CD14-positive monocyte (primary cell): ENCODE measurements around the gene DCAF12. TPM values are rescaled to one million over a fixed set of nuclear protein-coding genes. Genes with fewer than 3 reads are reported as not detected.

Experiments
- DNase-seq, 3 donors: peaks; one replicate each; pipeline ENCODE4 v3.0.0-alpha.2; 2011 to 2022
- H2AFZ ChIP-seq: 2 replicates; pipeline ENCODE4 v1.6.0; 2012; ENCODE audit warnings: mild to moderate bottlenecking, low read depth, low read length, inconsistent platforms; ENCODE audit not compliant: insufficient read depth, poor library complexity, severe bottlenecking
- H3K27ac ChIP-seq, 2 donors: 1 replicate in 1 of 2; 2 replicates in 1 of 2; pipeline ENCODE4 v1.5.1; 2012 to 2013; ENCODE audit warnings: low read length in 2 of 2, control low read depth in 1 of 2, inconsistent platforms in 1 of 2, low read depth in 1 of 2, mild to moderate bottlenecking in 1 of 2
- H3K27me3 ChIP-seq, 2 donors: one replicate each; pipeline versions ENCODE4 v1.6.0 to v1.6.1; 2011 to 2013; ENCODE audit warnings: low read length in 2 of 2; ENCODE audit not compliant: control insufficient read depth in 2 of 2, insufficient read depth in 2 of 2
- H3K36me3 ChIP-seq, 2 donors: replicated peaks in 1 of 2; 1 replicate in 1 of 2; 2 replicates in 1 of 2; pipeline versions ENCODE4 v1.5.1 to v1.6.1; 2012 to 2013; ENCODE audit warnings: low read length in 2 of 2, control low read depth in 1 of 2, inconsistent platforms in 1 of 2, mild to moderate bottlenecking in 1 of 2; ENCODE audit not compliant: insufficient read depth in 2 of 2, control insufficient read depth in 1 of 2
- H3K4me1 ChIP-seq, 2 donors: 1 replicate in 1 of 2; 2 replicates in 1 of 2; pipeline versions ENCODE4 v1.5.1 to v1.6.1; 2012 to 2013; ENCODE audit warnings: low read length in 2 of 2, control low read depth in 1 of 2, inconsistent platforms in 1 of 2, mild to moderate bottlenecking in 1 of 2, moderate library complexity in 1 of 2; ENCODE audit not compliant: insufficient read depth in 2 of 2, control insufficient read depth in 1 of 2
- H3K4me2 ChIP-seq: replicated peaks from 2 replicates; pipeline ENCODE3; 2012; ENCODE audit warnings: low read length, moderate library complexity, mild to moderate bottlenecking; ENCODE audit not compliant: poor library complexity, severe bottlenecking; ENCODE audit errors: extremely low read depth
- H3K4me3 ChIP-seq, 3 experiments: fragments of 200-600 bp in 1 of 3; sonication (generic) in 1 of 3; replicated peaks in 1 of 3; 1 replicate in 2 of 3; 2 replicates in 1 of 3; pipeline ENCODE4 v1.5.1; 2011 to 2013; ENCODE audit warnings: low read length in 3 of 3, mild to moderate bottlenecking in 3 of 3, control low read depth in 2 of 3, low read depth in 2 of 3, inconsistent platforms in 1 of 3, moderate library complexity in 1 of 3
- H3K79me2 ChIP-seq: 2 replicates; pipeline ENCODE4 v1.6.0; 2012; ENCODE audit warnings: mild to moderate bottlenecking, control low read depth, inconsistent platforms, low read length, moderate library complexity; ENCODE audit not compliant: insufficient read depth
- H3K9ac ChIP-seq: 2 replicates; pipeline ENCODE4 v1.6.0; 2017; ENCODE audit warnings: low read length, mild to moderate bottlenecking; ENCODE audit not compliant: insufficient read depth, poor library complexity, severe bottlenecking
- H3K9me3 ChIP-seq, 2 donors: replicated peaks in 1 of 2; 1 replicate in 1 of 2; 2 replicates in 1 of 2; pipeline versions ENCODE4 v1.5.1 to v1.6.1; 2012 to 2013; ENCODE audit warnings: low read length in 2 of 2, control low read depth in 1 of 2; ENCODE audit not compliant: control insufficient read depth in 1 of 2, insufficient read depth in 1 of 2
- H4K20me1 ChIP-seq: 2 replicates; pipeline ENCODE4 v1.6.0; 2012; ENCODE audit warnings: mild to moderate bottlenecking, low read length, control low read depth, moderate library complexity; ENCODE audit not compliant: insufficient read depth
- H3K27ac Mint-ChIP-seq, 7 donors: one replicate each; pipeline ENCODE4 v1.8.0; 2020; ENCODE audit warnings: mild to moderate bottlenecking in 7 of 7, mixed read lengths in 7 of 7, moderate library complexity in 6 of 7, inconsistent platforms in 2 of 7
- H3K27me3 Mint-ChIP-seq, 3 donors: one replicate each; pipeline ENCODE4 v1.8.0; 2021 to 2022; ENCODE audit warnings: low read depth in 3 of 3, mild to moderate bottlenecking in 3 of 3, mixed read lengths in 3 of 3, moderate library complexity in 3 of 3, inconsistent platforms in 1 of 3
- H3K36me3 Mint-ChIP-seq, 2 donors: one replicate each; pipeline ENCODE4 v1.8.0; 2020; ENCODE audit warnings: mixed read lengths in 2 of 2, inconsistent platforms in 1 of 2, mild to moderate bottlenecking in 1 of 2
- H3K4me1 Mint-ChIP-seq: one replicate; pipeline ENCODE4 v1.8.0; 2020; ENCODE audit warnings: mild to moderate bottlenecking, mixed read lengths
- H3K4me3 Mint-ChIP-seq, 2 donors: one replicate each; pipeline ENCODE4 v1.8.0; 2020; ENCODE audit warnings: mild to moderate bottlenecking in 2 of 2, mixed read lengths in 2 of 2, moderate library complexity in 1 of 2
- H3K9me3 Mint-ChIP-seq, 7 donors: one replicate each; pipeline ENCODE4 v1.8.0; 2020 to 2022; ENCODE audit warnings: mixed read lengths in 7 of 7, mild to moderate bottlenecking in 6 of 7, moderate library complexity in 6 of 7, inconsistent platforms in 2 of 7
- CTCF ChIP-seq: fragments of 200-600 bp; IDR thresholded peaks from one replicate; pipeline ENCODE4 v1.8.0; 2022; ENCODE audit warnings: antibody characterized with exemption, mild to moderate bottlenecking
- WGBS: methylation state at CpG from one replicate; pipeline ENCODE4 v1.1.5; 2013; ENCODE audit warnings: missing lambda C conversion rate; ENCODE audit not compliant: insufficient coverage; 5-methylcytosine and 5-hydroxymethylcytosine counted together
- intact Hi-C, 2 donors: fragments of 100-400 bp; cut with micrococcal nuclease; formaldehyde crosslinking; loops; one replicate each; pipeline versions ENCODE4 v1.15.0 to v1.15.1; 2023
- polyA plus RNA-seq, 3 donors: library from polyadenylated mRNA; depleted of rRNA in 1 of 3; unstranded in 2 of 3; stranded (reverse) in 1 of 3; fragments of 300-500 nt in 2 of 3; fragments of >200 nt in 1 of 3; fragmentation: Illumina TruSeq in 2 of 3; gene quantifications; 1 replicate in 2 of 3; 2 replicates in 1 of 3; pipeline ENCODE4 v1.2.3, GENCODE V29; 2012 to 2021

DCAF12 gene
- polyA plus RNA-seq, 3 donors, result 14.6 to 35.5 (median 22.4) TPM

GRCh38 chr9:34134521-34134920 lies 8.0 kb upstream of the DCAF12 start:
- H3K9ac ChIP-seq, result no peak overlapping the region
- no peak overlapping the region for H3K4me3 Mint-ChIP-seq

GRCh38 chr9:34133436-34133949 lies 7.0 kb upstream of the DCAF12 start:
- DNase-seq, result no peak
- H2AFZ ChIP-seq, result no peak overlapping the region
- H3K36me3 ChIP-seq, result no peaks in the 10 kb centered on the region
- intact Hi-C loops, result no loop called here
- H3K9ac ChIP-seq, result no peak overlapping the region
- H3K4me1 ChIP-seq, result no peaks in the 10 kb centered on the region
- no peak overlapping the region for H3K4me3 ChIP-seq
- H3K4me3 Mint-ChIP-seq, result no peak overlapping the region
- TF ChIP-seq CTCF, result no peak
- 95% methylated on average over 16 of the region's 16 CpGs for WGBS
- no peaks in the 10 kb centered on the region for H3K79me2 ChIP-seq
- H3K4me2 ChIP-seq, result no peak overlapping the region
- H3K36me3 Mint-ChIP-seq, result no peaks in the 10 kb centered on the region
- no peak overlapping the region for H3K27ac ChIP-seq
- no peaks in the 10 kb centered on the region for H3K9me3 ChIP-seq
- H3K4me1 Mint-ChIP-seq, result no peaks in the 10 kb centered on the region
- H3K27ac Mint-ChIP-seq, result no peak overlapping the region
- H3K27me3 ChIP-seq, result no peaks in the 10 kb centered on the region
- H3K9me3 Mint-ChIP-seq, result peaks cover 0 to 7% (median 2%) of the 10 kb centered on the region in 7 donors
- H4K20me1 ChIP-seq, result no peaks in the 10 kb centered on the region
- H3K27me3 Mint-ChIP-seq, result peaks cover 0 to 3% (median 2%) of the 10 kb centered on the region in 3 donors

More at GRCh38 chr9:34134521-34134920, 8.0 kb upstream of the DCAF12 start:
- Histone ChIP-seq H3K4me2 (no peak overlapping the region), H3K36me3 (no peaks in the 10 kb centered on the region), H3K27ac (no peak overlapping the region), H3K4me3 (no peak overlapping the region), H2AFZ (no peak overlapping the region), H3K27me3 (no peaks in the 10 kb centered on the region), H3K79me2 (no peaks in the 10 kb centered on the region), H3K4me1 (peaks cover 2 to 5% of the 10 kb centered on the region in 2 donors), H3K9me3 (no peaks in the 10 kb centered on the region), H4K20me1 (no peaks in the 10 kb centered on the region)
- Mint-ChIP-seq H3K27ac (no peak overlapping the region), H3K36me3 (no peaks in the 10 kb centered on the region), H3K4me1 (peaks cover 2% of the 10 kb centered on the region), H3K9me3 (peaks cover 0 to 7% (median 2%) of the 10 kb centered on the region in 7 donors), H3K27me3 (peaks cover 0 to 3% (median 2%) of the 10 kb centered on the region in 3 donors)
- 96% methylated on average over 28 of the region's 30 CpGs for WGBS
- no peak for DNase-seq
- intact Hi-C loops, result no loop called here
- no peak for TF ChIP-seq CTCF
